ENCODE measurements around the gene TMEM229A. TPM values are rescaled to one million over a fixed set of nuclear protein-coding genes. Genes with fewer than 3 reads are reported as not detected.

Gene TMEM229A
- total RNA-seq, 1 experiment from 2014 or later = 0.74 TPM

- H3K27me3 Mint-ChIP-seq (ENCODE audit: low read depth) = peaks cover 44% of the 10 kb centered on the region
- H3K27ac Mint-ChIP-seq = no peak overlapping the region
- peaks cover 32% of the 10 kb centered on the region for H3K4me1 Mint-ChIP-seq
- no peak for TF ChIP-seq MLX (CRISPR knock-in tag; IDR thresholded peaks at IDR 0.05)
- TF ChIP-seq, protein P1, sequence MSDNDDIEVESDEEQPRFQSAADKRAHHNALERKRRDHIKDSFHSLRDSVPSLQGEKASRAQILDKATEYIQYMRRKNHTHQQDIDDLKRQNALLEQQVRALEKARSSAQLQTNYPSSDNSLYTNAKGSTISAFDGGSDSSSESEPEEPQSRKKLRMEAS (CRISPR knock-in tag; IDR thresholded peaks at IDR 0.05) = no peak
- no peak for TF ChIP-seq ATF3 (CRISPR knock-in tag; conservative IDR thresholded peaks at IDR 0.05)
- no peak for TF ChIP-seq ETV6 (CRISPR knock-in tag; IDR thresholded peaks at IDR 0.05)
- TF ChIP-seq CREB1 (CRISPR knock-in tag; IDR thresholded peaks at IDR 0.05) = no peak
- TF ChIP-seq FOXP1 (CRISPR knock-in tag; IDR thresholded peaks at IDR 0.05; ENCODE audit: borderline replicate concordance) = no peak
- peak overlapping the region; percentile 95 for H3K4me3 Mint-ChIP-seq
- no peaks in the 10 kb centered on the region for H3K9me3 Mint-ChIP-seq
- ChIA-PET CTCF (no interaction called here), POLR2A (no interaction called here)
- no peak for ATAC-seq
- no peaks in the 10 kb centered on the region for H3K36me3 Mint-ChIP-seq
- no peak for DNase-seq (ENCODE audit: low spot score)
Measured at GRCh38 chr7:124031406-124031805, 1.5 kb downstream of the TMEM229A start.

- ATAC-seq (no peak), DNase-seq (ENCODE audit: low spot score) (no peak)
- Mint-ChIP-seq H3K4me3 (peak overlapping the region; percentile 95), H3K27ac (no peak overlapping the region), H3K27me3 (ENCODE audit: low read depth) (peaks cover 44% of the 10 kb centered on the region), H3K36me3 (no peaks in the 10 kb centered on the region), H3K9me3 (no peaks in the 10 kb centered on the region), H3K4me1 (peaks cover 32% of the 10 kb centered on the region)
- POLR2A ChIA-PET = no interaction called here
- no peak for TF ChIP-seq ZNF121 (CRISPR knock-in tag; IDR thresholded peaks at IDR 0.05)
- TF ChIP-seq MXD4 (CRISPR knock-in tag; IDR thresholded peaks at IDR 0.05; ENCODE audit: borderline replicate concordance) = no peak
- TF ChIP-seq TCF7 (CRISPR knock-in tag; IDR thresholded peaks at IDR 0.05; ENCODE audit: low read depth) = no peak
- no peak for TF ChIP-seq ZNF396 (CRISPR knock-in tag; IDR thresholded peaks at IDR 0.05; ENCODE audit: borderline replicate concordance)
- TF ChIP-seq MYBL2 (CRISPR knock-in tag; IDR thresholded peaks at IDR 0.05) = no peak
- no peak for TF ChIP-seq ATF1 (CRISPR knock-in tag; IDR thresholded peaks at IDR 0.05)
- no peak for TF ChIP-seq GRHL2 (CRISPR knock-in tag; IDR thresholded peaks at IDR 0.05; ENCODE audit: insufficient replicate concordance, severe bottlenecking)
- TF ChIP-seq PRDM15 (CRISPR knock-in tag; IDR thresholded peaks at IDR 0.05) = no peak
- CTCF ChIA-PET = no interaction called here
Measured at GRCh38 chr7:124030964-124031363, 1.9 kb downstream of the TMEM229A start.

DNA sequence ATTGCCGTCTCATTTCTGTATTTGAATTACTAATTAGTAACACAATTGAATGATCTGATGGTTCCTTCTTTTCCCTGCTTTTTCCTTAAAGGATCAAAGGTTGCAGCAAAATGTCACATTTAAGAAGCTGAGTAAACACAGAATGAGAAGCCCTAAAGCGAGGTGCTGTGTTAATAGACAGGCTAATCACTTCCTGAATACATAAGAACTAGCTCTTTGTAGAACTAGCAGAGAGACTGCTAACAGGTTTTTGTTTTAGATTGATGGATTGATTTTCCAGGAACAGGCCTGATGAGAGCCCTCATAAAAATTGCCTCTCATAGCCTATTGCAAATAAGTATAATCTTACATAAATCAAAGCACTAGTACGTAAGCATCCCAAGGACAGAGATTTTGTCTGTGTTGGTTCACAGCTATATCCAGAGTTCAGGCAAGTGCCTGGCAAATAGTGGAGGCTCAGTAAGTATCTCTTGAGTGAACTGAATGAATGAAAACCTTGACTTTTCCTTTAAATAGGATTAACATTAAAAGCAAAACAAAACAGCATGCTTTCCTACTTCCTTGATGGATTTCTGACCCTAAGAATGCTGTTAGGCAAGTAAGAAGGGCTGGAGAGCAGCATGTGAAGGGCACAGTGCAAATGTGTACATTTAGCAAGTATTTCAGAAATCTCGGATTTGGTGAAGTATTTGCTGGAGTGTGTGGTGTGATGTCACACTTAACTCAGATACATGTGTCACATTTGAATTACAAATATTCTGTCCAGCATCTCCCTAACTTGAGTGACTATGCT is 3.3 kb downstream of the TMEM229A start:
- Mint-ChIP-seq H3K4me3 (no peak overlapping the region), H3K27me3 (ENCODE audit: low read depth) (peaks cover 43% of the 10 kb centered on the region), H3K36me3 (no peaks in the 10 kb centered on the region), H3K4me1 (peaks cover 31% of the 10 kb centered on the region), H3K27ac (no peak overlapping the region), H3K9me3 (0 out of 2 replicates have a peak, but pooled peaks cover 3% of the 10 kb centered on the region)
- POLR2A ChIA-PET = no interaction called here
- CTCF ChIA-PET = no interaction called here
- ATAC-seq (no peak), DNase-seq (ENCODE audit: low spot score) (no peak)
- no peak for TF ChIP-seq E2F5 (CRISPR knock-in tag; IDR thresholded peaks at IDR 0.05)
- TF ChIP-seq TEAD4 (CRISPR knock-in tag; IDR thresholded peaks at IDR 0.05) = no peak
- no peak for TF ChIP-seq RORB (CRISPR knock-in tag; IDR thresholded peaks at IDR 0.05)
- no peak for TF ChIP-seq FOXK1 (CRISPR knock-in tag; IDR thresholded peaks at IDR 0.05)
- TF ChIP-seq, protein P2, sequence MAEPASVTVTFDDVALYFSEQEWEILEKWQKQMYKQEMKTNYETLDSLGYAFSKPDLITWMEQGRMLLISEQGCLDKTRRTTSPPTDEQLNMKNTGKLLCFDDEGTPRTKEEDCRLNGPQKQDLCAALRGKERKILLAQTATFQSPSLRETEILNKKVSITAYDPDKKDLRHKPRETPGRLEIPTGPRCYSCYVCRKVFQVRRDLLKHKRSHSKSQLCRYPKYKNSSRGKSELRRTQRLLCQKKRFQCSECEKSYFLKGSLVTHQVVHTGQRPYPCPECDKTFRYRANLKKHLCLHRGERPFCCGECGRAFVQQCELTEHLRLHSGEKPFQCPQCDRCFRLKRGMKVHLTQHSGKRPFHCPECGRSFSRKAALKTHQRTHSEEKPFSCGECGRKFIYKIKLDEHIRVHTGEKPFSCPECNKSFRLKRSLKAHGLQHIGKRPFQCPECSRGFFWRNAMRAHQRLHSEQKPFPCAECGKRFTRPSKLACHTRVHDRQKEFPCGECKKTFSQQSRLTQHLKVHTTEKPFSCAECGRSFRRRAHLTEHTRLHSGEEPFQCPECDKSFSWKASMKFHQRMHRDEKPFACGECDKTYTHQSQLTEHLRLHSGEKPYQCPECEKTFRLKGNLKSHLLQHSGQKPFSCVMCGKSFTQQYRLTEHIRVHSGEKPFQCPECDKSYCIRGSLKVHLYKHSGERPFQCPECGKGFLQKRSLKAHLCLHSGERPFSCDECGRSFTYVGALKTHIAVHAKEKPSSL (CRISPR knock-in tag; conservative IDR thresholded peaks at IDR 0.05) = no peak
- TF ChIP-seq ATF1 (CRISPR knock-in tag; IDR thresholded peaks at IDR 0.05) = no peak
- TF ChIP-seq SMAD3 (CRISPR knock-in tag; IDR thresholded peaks at IDR 0.05; ENCODE audit: borderline replicate concordance) = no peak
- no peak for TF ChIP-seq MXD4 (CRISPR knock-in tag; IDR thresholded peaks at IDR 0.05; ENCODE audit: borderline replicate concordance)
- no peak for TF ChIP-seq ZNF423 (CRISPR knock-in tag; IDR thresholded peaks at IDR 0.05)
- TF ChIP-seq CBFB (CRISPR knock-in tag; IDR thresholded peaks at IDR 0.05; ENCODE audit: low read depth) = no peak
- no peak for TF ChIP-seq ZNF263 (CRISPR knock-in tag; IDR thresholded peaks at IDR 0.05; ENCODE audit: low read depth)
- no peak for TF ChIP-seq PRRX2 (CRISPR knock-in tag; IDR thresholded peaks at IDR 0.05)

All from WTC11 (cell line).